ENCODE data around the gene NTN3.
"Not testable (repeated sequence)": the region's sequence is repeated elsewhere in the genome, so short reads cannot be mapped to it uniquely, and the experiment has no call there.

Gene NTN3

DNA sequence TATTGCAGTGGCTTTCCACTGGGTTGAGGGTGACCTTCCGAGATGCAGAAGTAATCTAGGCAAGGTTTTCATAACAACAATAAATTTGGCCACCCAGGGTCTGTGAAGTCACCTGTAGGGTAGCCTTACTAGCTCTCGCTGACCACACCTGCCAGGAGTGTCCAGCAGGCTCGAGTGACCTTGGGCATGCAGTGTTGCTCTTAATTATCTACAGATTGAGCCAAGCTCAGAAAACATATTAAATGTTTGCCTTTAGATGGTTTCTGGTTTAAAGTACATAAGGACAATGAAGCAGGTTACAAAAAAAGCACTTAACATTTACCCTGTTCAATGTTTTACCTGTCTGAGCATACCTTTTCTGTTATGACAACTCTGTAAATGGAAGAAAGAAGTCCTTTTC lies 5.6 kb downstream of the NTN3 start:
- in situ Hi-C loops (cut with MboI; ENCODE audit: low sequenced_read_pairs) = no loop called here

DNA sequence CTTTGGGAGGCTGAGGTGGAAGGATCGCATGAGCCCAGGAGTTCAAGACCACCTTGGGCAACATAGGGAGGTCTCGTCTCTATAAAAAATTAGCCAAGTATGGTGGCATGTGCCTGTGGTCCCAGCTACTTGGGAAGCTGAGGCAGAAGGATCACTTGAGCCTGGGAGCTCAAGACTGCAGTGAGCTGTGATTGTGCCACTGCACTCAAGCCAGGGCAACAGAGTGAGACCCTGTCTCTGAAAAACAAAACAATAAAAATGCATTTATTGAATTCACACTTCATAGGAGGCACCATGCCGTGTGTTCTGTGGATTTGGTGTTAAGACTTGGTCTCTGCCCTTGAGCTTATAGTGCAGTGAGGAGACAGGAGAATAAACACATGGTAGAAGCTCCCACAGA lies 6.2 kb downstream of the NTN3 start:
- in situ Hi-C loops (cut with MboI; ENCODE audit: low sequenced_read_pairs) = no loop called here

DNA sequence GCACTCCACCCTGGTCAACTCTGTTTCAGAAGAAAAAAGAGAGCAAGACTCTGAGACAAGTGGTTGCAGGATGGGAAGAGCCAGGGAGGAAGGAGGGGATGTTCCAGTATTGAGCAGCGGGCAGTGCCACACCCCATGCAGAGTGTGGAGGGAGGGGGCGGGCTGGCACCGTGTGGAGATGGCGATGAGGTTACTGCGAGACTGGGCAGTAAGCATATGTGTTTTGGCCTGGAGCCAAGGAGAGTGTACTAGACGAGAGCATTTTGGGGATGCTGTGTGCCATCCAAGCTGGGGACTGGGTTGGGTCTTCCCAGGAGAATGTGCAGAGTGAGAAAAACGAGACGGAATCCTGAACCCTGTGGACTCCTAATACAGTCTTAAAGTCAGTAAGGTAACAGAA lies 7.2 kb downstream of the NTN3 start:
- in situ Hi-C loops (cut with MboI; ENCODE audit: low sequenced_read_pairs) = no loop called here

DNA sequence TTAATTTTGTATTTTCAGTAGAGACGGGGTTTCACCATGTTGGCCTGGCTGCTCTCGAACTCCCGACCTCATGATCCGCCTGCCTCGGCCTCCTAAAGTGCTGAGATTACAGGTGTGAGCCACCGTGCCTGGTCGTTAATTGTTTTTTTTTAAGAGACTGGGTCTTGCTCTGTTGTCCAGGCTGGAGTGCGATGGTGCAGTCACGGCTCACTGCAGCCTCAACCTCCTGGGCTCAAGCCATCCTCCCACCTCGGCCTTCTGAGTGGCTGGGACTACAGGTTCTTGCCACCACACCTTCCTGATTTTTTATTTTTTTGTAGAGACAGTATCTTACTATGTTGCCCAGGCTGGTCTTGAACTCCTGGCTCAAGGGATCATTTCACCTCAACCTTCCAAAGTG lies 8.9 kb downstream of the NTN3 start:
- in situ Hi-C loops (cut with MboI; ENCODE audit: low sequenced_read_pairs) = not testable (repeated sequence)

DNA sequence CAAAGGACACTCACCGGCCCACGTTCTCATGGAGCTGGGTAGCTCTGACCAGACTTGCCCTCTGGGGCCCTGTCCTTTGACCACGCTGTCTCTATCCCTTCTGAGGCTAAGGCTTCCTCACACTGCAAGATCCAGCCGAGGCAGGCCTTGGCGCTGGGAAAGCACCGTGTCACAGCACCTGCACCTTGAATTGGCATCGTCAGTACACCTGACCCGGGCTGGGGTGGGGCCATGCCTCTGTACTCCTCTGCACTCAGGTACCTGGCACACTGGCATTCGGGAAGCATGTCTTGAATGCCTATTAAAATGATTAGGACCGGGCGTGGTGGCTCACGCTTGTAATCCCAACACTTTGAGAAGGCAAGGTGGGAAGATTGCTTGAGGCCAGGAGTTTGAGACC lies 9.9 kb downstream of the NTN3 start:
- in situ Hi-C loops (cut with MboI; ENCODE audit: low sequenced_read_pairs) = no loop called here

DNA sequence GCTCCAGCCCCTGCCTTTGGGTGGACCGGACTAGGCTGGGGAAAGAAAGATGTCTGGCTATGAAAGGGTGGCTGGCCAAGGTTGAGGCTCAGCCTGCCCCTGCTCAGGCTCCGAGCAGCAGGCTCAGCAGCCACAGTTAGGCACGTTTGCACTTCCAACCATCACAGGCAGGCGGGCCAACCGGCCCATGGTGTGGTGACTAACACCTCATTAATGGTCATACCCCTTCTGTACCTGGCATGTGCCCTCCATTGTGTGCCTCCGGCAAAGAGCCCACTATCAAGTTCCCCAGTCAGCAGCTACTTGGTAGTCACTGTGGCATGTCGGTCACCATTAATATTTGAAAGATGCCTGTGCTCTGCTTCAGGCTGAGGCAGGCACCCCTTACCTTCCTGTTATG lies 10.6 kb downstream of the NTN3 start:
- in situ Hi-C loops (cut with MboI; ENCODE audit: low sequenced_read_pairs) = no loop called here

DNA sequence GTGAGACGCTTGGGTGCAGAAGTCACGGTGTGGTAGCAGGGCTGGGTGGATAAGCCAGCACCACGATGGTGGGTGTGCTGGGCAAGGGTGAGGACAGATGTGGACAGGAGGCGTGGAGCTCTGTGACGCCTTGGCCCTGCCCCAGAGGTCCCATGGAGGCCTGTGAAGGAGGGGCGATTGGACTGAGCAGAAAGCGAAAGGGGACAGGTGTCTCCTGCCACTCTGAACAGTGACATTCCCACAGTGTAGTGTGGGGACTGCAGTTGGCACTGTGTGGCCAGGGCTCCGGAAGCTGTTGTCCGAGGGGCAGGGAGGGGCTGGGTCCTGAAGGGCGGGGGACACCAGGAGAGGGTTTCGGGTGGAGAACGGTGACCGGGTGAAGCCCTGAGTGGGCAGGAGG lies 11.2 kb downstream of the NTN3 start:
- in situ Hi-C loops (cut with MboI; ENCODE audit: low sequenced_read_pairs) = no loop called here

DNA sequence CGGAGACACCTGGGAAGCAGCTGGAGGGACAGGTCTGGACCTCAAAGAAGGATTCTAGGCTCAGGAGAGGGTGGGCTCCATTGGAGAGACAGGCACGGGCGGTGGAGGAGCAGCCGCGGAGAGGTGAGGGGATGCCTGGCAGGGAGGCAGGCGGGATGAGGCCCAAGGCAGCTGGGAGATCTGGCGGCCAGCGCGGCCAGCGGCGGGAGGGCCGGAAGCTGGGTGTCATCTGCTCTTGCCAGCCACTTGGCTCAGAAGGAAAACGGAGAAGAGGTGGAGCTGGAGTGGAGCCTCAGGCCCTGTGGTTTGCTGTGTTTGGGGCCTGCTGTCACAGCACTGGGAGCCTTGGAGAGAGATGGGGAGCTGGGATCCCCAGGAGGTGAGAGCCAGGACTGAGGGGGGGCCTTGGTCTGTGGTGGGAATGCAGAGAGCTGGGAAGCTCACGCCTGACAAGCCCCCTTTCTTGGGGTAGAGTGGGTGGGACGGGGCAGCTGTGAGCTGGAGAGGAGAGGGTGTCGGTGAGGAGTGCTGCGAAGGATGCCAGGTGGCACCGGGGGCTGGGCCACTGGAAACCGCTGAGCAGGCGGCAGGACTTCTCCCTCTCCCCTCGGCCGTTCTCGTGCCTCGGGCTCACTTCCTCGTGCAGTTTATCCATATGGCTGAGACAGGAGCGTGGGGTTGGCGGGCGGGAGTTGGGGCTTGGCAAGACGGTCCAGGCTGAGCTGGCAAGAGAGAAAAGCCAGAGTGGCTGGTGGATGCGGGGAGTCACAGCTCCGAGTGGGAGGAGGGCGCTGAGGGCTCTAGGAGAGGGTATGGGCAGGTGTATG lies 11.8 kb downstream of the NTN3 start:
- in situ Hi-C loops (cut with MboI; ENCODE audit: low sequenced_read_pairs) = no loop called here

DNA sequence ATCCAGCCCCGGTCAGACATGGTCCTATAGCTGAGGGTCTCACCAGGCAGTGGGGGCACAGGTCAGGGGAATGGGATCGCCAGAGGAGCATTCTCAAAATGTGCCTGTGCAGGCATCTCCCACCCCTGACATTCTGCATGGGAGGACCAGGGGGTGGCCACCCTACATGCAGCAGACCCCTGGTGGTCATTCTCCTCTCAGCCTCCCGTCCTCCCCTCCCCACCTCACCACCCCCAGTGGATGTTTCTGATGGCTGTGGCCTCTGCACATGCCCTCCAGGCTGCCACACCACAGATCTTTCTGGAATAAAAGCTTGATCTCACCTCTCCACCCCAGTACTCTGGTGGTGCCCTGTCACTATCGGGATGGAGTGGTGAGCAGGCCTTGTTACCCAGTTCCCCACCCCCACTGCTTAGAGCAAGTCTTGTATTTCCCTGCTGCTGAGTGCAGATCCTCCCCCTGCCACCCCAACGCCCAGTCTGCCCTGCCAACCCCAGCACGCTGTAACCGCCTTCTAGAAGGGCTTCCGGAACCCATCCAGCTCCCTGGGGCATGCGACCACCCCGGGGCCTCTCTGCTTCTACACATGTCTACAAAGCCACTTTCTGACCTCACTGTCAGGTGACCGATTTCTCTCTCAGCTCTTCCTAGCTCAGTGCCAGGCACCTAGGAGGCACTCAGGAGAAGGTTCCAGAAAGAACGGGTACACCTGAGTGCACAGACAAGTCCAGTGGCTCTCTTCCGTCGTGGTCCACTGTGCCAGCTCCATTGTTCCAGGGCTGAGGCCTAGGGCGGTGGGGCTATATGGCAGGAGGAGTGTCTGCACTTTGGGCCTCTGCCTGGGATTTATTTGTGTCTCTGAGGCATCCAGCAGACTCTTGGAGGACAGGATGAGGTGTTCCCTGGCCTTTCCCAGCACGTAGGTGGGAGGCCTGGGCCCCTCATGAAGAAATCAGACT lies 13.1 kb downstream of the NTN3 start:
- in situ Hi-C loops (cut with MboI; ENCODE audit: low sequenced_read_pairs) = no loop called here

DNA sequence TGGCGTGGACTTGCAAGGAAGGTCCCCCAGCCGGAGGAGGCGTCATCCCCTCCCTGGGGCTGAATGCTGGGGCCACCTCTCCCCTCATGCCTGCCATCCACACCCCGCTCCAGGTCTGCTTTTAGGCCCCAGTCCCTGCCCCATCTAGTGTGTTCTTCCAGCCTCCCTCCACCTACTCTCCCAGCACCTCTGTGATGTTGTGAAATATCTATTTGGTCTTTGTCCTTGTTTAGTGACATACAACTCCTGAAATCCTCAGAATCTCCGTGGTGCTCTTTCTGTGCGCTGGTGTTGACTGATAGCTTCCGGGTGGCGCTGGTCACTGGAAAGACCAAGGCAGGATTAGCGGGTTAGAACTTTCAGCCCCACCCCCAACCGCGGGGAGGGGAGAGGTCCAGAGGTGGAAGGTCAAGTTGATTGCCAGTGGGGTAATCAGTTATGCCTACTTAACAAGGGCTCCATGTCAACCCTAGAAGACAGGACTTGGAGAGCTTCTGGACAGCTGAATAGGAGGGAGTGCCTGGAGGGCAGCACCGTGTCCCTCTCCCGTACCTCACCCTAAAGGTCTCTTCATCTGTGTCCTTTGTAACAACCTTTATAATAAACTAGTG lies 13.9 kb downstream of the NTN3 start:
- in situ Hi-C loops (cut with MboI; ENCODE audit: low sequenced_read_pairs) = no loop called here

DNA sequence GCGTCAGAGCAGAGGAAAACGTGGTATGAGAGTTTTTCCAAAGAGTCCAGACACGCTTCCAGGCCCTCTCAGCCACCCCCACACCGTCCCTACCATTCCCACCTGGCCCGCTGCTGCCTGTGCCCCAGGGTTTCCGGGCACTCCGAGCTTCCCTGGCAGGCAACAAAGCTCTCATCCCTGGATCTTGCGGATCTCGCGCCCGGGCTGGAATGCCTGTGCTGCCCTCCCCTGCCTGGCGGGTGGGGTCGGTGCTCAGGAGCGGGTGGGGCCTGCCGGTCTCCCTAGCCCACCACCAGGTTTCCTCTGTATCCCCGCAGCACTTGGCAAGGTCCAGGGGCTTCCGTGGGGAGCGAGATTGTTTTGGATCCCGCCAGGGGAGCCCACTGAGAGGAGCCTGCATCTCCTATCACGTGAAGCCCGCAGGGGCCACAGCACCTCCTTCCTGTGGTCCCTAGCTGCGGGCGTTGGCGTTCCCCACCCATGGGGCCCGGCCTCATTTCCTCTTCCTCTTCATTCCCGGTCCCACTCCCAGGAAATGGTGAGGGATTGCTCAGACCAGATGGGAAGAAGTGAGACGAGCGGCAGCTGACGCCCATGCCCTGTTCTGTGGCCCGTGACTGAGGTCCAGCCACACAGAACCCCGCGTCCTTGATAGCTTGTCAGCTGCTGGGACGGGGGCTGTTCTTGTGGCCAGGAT lies 14.9 kb downstream of the NTN3 start:
- in situ Hi-C loops (cut with MboI; ENCODE audit: low sequenced_read_pairs) = no loop called here

DNA sequence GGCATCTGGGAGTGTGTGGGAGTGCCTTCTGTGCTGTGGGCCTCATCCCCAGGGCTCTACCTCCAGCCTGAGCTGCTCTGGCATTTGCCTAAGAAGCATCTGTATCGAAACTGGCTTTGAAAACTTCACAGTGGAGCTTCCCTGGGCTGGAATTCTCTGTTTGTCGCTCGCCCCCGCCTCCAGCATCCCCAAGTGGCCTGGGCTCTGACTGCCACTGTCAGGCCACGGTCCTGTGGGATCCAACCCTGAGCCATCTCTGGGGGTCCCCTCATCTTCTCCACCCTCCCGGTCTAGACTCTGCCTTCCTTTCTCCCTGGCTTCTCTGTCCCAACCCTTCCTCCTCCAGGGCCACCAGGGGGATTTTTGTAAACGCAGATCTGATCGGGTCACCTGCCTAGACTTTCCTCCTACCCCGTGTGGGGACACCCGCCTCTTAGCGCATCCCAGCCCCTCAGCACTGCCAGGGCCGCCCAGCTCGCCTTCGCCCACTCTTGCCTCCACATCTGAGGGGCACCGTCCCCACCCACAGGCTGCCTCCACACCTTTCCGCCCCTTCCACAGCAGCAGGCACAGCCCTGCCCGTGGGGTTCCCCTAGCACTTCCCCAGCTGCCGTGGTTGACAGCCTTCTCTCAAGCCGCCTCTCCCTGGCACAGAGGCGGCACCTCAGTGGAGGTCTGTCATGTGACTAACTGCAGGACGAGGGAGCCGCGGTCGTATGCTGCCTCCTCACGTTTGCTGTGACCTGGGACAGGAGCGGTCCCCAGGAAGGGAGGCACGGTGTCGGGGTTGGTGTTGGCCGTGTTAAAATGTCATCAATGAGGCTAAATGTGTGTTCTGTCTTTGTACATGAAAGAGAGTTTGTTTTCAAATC lies 15.8 kb downstream of the NTN3 start:
- in situ Hi-C loops (cut with MboI; ENCODE audit: low sequenced_read_pairs) = no loop called here

DNA sequence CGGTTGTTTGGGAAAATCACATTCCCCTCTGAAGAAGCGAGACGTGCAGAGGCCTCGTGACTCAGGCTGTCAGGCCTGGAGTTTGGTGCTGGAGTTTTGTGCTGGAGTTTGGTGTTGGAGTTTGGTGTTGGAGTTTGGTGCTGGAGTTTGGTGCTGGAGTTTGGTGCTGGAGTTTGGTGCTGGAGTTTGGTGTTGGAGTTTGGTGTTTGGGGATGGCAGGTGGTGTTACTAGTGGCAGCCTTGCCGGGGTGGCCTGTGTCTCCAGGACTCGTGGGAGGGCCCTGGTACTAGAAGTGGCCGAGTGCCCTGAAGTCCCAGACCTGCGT lies 16.4 kb downstream of the NTN3 start:
- in situ Hi-C loops (cut with MboI; ENCODE audit: low sequenced_read_pairs) = no loop called here

DNA sequence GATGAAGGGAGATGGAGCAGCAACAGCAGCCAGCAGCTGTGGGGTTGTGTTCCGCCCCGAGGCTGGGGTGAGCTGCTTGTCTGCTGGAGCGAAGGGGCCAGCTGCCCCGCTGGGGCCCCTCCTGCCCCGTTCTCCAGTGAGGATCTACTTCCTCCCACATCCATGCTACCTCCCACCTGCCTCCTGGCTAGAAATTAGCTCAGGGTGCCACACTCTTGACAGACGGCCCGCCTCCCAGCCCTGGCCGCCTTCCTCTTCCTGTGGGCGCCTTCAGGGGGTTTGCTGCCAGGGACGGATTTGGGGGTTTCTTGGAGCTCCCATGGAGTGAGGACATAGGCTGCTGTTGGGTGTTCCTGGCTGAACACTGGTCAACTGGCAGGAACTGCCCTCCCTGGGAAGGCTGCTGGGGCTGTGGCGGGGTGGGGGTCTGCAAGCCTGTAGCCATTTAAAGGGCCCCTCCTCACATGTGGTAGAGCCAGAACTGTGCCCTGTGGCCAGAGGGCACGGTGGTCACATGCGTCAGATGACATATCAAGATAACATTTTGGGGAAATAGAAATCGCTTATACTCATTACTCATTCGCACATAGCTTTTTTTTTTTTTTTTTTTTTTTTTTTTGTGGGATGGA lies 16.9 kb downstream of the NTN3 start:
- in situ Hi-C loops (cut with MboI; ENCODE audit: low sequenced_read_pairs) = no loop called here

DNA sequence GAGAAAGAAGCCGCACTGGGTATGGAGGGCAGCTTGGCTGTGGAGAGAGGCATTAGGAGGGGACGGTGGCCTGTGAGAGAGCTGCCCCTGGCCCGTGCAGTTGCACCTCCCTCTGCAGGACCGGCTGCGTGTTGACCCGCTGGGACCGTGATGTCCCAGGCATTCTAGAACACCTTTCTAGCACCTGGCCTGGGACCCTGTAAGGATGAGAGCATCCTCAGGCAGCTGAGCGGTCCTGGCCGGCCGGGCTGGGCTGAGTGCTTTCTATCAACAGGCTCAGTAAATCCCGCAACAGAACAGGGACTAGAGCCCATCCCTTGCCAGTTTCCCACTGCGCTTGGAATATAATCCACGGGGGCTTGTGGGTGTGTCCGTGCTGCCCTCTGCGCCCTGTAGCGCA lies 18.5 kb downstream of the NTN3 start:
- in situ Hi-C loops (cut with MboI; ENCODE audit: low sequenced_read_pairs) = no loop called here

DNA sequence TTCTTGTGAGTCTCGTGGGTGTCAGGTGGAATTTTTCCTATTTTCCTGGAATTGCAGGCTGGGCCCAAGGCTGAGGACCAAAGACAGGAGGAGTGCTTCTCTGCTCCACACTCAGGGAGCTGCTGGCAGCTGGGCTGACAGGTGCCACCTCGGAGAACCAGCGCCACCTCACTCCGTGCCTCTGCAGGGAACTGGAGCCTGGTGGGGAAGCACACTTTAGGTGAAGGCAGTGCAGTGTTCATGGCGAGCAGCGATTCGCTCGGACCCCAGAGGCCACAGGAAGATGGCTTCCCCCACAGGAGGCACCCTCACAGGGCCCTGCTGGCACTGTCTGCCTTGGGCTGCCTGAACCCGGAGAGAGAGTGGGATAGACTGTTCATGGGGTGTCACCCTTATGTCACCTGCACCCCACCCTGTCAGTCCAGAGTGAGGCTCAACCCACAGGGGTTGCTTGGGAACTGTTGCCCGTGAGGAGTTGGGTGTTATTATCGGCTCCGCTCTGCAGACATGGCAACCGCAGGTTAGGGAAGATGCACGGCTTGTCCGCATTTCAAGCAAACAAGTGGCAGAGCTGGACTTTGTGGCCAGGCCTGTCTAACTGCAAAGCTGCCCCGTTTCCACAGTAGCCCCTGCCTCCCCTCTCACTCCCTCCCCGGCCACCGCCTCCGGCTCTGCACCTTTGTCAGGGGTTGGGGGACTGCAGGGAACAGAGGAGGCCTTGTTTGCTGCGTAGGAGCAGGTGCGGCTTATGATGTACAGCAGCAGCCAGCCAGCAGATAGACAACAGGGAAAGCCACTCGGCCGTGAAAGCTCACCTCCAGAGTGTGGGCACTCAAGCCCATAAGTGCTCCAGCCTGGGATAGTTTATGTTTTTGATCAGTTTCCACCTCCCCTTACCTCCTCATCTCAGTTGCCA lies 19.4 kb downstream of the NTN3 start:
- in situ Hi-C loops (cut with MboI; ENCODE audit: low sequenced_read_pairs) = no loop called here

DNA sequence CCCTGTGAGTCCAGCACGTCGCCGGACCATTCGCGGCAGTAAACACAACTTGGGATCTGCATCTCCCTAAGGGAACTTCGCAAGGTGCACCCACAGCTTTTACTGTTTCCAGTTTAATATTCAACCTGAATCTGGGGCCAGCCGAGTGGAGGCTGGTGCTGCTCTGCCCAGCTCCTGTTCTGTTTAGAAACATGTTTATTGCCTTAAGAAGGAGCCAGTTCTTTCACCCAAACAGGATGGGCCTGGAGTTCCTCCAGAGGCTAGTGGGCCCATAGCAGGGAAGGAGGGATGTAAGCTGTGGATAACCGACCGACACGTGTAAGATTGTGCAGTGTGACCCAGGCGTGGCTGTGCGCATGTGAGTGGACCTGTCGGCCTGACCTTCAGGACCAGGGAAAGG lies 21.2 kb downstream of the NTN3 start:
- in situ Hi-C loops (cut with MboI; ENCODE audit: low sequenced_read_pairs) = no loop called here

DNA sequence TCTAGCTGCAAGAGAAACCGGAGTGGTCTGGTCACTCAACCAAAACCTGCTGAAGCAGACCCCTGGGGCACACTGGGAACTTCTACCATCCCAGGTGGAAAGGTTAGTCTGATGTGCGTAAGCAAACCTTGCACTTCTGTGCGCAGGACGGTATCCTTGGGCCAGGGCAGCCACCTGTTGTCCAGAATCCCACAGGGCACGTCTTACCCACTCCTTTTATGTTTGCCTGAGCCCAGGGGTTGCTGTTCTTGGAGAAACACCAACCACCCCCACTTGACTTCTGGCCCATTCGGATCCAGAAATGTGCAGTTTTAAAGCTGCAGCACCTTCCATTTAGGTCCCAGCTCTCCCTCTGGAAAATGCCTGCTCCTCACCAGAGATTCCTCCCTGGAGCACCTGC lies 22.5 kb downstream of the NTN3 start:
- in situ Hi-C loops (cut with MboI; ENCODE audit: low sequenced_read_pairs) = no loop called here

DNA sequence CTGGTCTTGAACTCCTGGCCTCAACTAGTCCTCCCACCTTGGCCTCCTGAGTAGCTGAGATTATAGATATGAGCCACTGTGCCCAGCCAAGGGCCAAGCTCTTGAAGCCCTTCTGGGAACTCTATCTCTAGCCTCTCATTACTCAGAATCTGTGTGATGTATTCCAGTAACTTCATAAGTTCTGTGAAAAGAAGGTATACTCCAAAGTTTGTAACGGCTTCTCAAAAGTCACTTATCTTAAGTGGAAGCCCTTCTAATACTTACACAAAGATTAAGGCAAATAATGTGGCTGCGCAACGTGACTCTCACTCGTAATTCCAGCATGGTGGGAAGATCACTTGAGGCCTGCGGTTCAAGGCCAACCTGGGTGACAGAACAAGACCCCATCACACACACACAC lies 23.5 kb downstream of the NTN3 start:
- in situ Hi-C loops (cut with MboI; ENCODE audit: low sequenced_read_pairs) = no loop called here

Measured in HL-60/S4 treated with phorbol 12-myristate 13-acetate at 8.2 ng/mL for 4 days and 3 days (cell line).